ENCODE results near the gene KLF2.
"Not testable (repeated sequence)": the region's sequence is repeated elsewhere in the genome, so short reads cannot be mapped to it uniquely, and the experiment has no call there.

The KLF2 gene

DNA sequence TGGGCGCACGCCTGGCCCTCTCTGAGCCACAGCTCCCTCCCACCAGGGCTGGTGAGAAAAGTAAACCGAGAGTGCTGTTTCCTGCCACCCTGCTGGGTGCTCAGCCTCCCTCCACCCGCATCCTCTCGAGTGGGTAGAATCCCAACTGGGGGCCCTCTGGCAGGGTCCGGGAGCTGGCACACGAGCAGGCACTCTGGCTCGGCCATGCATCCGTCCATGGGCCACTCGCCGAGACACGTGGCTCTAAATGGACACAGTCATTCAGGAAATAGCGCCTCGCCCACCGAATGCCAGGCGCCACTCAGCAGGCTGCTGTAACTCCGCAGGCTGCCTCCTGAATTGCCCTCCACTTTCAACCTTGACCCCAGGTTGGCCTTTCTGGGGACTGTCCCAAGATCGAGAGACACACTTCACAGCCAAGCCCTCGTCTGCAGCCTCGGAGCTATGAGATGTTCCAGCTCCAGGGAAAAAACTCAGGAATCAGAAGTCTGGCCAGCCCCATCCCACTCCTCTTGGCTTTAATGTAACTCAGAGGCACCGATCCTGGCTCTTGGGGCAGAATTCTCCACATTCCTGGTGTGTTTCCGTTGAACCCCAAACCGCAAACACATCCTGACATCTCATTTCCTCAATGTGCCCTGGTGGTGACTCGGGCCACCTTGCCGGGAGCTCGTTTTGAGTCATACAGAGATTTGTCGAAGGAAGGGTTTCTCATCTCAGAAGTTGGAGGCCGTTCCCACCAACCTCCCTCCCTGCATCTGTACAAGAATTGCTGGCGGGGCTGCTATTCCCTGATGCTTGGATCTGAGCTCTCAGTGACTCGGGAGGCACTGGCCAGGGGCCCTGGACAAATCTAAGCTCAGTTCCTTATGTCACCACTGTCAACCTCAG lies 14.1 kb downstream of the KLF2 start:
- peak; percentile 92 for DNase-seq (ENCODE audit: low spot score)

- no peak for DNase-seq (ENCODE audit: low spot score)
Measured at GRCh38 chr19:16339361-16339725, 14.7 kb downstream of the KLF2 start.

- no peak for DNase-seq (ENCODE audit: low spot score)
Measured at GRCh38 chr19:16340092-16340491, 15.5 kb downstream of the KLF2 start.

DNA sequence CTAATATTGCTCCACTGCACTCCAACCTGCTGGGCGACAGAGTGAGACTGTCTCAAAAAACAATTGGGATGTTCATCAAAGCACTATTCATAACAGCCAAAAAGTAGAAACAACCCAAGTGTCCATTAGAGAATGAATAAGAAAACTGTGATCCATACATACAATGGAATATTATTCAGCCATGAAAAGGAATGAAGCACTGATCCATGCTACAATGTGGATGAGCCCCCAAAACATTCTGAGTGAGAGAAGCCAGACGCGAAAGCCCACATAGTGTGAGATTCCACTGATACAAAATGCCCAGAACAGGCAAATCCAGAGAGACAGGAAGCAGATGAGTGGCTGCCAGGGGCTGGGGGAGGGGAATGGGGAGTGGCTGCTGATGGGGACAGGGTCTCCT lies 16.0 kb downstream of the KLF2 start:
- DNase-seq (ENCODE audit: low spot score) = no peak

GRCh38 chr19:16342002-16342715 lies 17.5 kb downstream of the KLF2 start:
- DNase-seq (ENCODE audit: low spot score) = peak; percentile 76

DNA sequence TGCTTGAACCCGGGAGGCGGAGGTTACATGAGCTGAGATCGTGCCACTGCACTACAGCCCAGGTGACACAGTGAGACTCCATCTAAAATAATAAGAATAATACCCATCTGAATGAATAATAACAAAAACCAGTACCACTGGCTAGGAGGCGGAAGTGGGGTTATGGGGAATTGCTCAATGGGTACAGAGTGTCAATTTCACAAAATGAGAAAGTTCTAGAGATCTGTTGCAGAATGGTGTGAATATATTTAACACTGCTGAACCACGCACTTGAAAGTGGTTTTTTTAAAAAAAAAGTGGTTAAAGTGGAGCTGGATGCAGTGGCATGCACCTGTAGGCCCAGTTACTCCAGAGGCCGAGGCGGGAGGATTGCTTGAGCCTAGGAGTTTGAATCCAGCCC lies 18.5 kb downstream of the KLF2 start:
- DNase-seq (ENCODE audit: low spot score) = no peak

DNA sequence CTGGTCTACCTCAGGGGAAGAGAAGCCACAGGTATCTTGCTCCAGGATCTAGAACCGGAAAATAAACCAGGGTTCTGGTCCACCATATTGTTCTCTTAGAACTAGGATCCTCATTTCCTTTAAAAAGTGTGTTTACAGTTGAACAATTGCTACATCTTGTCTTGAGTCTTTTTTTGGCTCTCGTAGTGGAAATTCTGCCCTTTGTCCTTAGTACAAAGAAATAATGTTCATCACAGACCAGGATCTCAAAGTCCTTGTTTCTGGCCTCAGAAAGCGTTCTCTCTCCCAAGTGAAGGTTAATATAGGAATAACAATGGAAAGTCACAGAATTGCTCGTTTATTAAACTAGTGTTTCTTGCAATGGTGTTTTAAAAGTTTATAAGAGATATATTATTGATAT lies 20.8 kb downstream of the KLF2 start:
- no peak for DNase-seq (ENCODE audit: low spot score)

- not testable (repeated sequence) for DNase-seq (ENCODE audit: low spot score)
Measured at GRCh38 chr19:16347099-16347498, 22.5 kb downstream of the KLF2 start.

GRCh38 chr19:16347706-16348105 lies 23.1 kb downstream of the KLF2 start:
- DNase-seq (ENCODE audit: low spot score) = no peak

GRCh38 chr19:16349551-16350152 lies 25.0 kb downstream of the KLF2 start:
- DNase-seq (ENCODE audit: low spot score) = no peak

- DNase-seq (ENCODE audit: low spot score) = peak; percentile 38
Measured at GRCh38 chr19:16351133-16351809, 26.6 kb downstream of the KLF2 start.

- peak; percentile 37 for DNase-seq (ENCODE audit: low spot score)
Measured at GRCh38 chr19:16355293-16356043, 30.8 kb downstream of the KLF2 start.

GRCh38 chr19:16358456-16358855 lies 33.8 kb downstream of the KLF2 start:
- no peak for DNase-seq (ENCODE audit: low spot score)

DNA sequence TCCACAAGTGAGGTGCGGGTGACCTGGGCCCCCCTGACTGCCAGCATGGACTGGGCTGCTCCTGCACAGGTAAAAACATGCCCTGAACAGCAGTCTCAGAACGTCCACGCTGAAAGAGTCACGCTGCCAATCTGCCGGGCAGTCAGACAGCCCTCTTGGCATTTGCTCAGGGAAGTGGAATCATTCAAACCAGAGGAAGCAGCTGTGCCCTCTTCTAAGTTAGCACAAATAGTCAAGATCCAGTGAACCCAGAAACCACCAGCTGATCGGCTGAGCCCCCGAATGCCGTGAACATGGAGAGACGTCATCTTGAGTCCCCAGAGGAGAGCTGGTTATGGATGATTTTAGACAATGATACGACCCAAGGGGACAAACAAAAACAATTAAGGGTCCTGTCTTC lies 34.4 kb downstream of the KLF2 start:
- DNase-seq (ENCODE audit: low spot score) = no peak

DNA sequence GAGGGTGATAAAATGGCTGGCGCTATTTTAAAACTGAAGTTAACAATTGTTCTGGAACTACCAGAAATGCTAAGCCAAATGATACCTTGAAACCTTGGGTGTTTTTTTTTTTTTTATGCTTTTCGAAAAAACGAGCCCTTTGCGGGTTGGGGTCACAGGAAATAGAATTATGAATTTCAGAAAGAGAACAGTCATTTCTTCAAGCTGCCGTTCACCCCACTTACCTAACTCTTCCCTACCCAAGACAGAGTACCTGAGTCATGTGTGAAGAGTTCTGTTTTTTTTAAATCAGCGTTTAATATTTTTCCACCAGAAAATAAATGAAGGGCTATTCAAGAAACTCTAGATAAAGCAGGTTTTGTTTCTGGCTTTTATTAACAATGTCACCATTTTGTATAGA lies 35.3 kb downstream of the KLF2 start:
- no peak for DNase-seq (ENCODE audit: low spot score)

DNA sequence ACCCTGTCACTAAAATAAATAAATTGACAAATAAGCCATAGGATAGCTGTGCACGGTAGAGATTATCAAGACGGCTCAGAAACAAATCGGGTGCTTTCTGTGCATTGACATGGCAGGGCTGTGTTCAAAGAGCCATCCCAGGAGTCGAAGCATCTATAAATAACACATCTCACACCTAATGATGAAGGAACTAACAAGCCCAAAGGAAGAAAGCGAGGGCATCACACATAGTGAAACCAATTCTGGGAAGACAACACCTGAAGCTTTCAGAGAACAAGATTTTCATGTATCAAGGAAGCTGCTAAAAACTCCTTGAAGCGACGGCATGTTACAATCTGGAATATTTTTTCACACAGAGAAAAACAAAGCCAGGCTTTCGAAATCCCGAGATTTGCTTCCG lies 36.1 kb downstream of the KLF2 start:
- DNase-seq (ENCODE audit: low spot score) = no peak

GRCh38 chr19:16361254-16361653 lies 36.6 kb downstream of the KLF2 start:
- DNase-seq (ENCODE audit: low spot score) = no peak

GRCh38 chr19:16361926-16362325 lies 37.3 kb downstream of the KLF2 start:
- DNase-seq (ENCODE audit: low spot score) = no peak

GRCh38 chr19:16363133-16363851 lies 38.7 kb downstream of the KLF2 start:
- no peak for DNase-seq (ENCODE audit: low spot score)

- DNase-seq (ENCODE audit: low spot score) = no peak
Measured at GRCh38 chr19:16363852-16364230, 39.2 kb downstream of the KLF2 start.

DNA sequence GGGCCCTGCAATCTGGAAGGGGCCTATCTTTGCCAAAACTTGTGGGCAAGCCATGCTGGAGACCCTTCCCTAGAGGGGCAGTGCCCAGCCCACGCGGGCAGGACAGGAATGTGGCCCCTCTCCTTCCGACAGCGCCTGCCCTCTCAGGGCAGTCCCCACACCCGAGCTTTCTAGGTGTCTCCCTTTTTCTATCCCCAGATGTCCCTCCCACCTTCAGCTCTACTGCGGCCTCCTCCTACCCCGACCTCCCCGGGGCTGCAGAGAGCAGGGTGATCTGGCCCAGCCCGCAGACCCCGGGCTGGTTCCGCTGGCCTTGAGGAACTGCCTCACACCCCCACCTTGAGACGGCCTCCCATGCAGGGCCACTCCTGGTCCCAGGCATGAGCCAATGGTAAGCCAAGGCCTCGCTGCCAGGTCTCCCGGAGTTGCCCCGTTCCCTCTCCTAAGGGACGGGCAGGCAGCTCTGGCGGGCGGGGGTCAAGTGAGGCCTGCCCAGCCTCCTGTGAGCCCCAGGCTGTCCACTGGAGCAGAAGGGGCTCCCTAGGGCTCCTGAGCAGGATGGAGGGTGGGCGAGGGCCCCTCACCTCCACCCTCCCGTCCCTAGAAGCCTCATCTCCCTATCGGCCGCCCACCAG lies 39.7 kb downstream of the KLF2 start:
- no peak for DNase-seq (ENCODE audit: low spot score)
